Epidermal melanocyte (primary cell): ENCODE data around the gene SCN2B.
A peak's percentile ranks its signal among the peaks of the same experiment; 100 is the strongest.

Experiments used
- DNase-seq: peaks from one replicate; pipeline ENCODE4 v3.0.0; 2011; ENCODE audit warnings: low spot score; ENCODE audit not compliant: insufficient read length

The SCN2B gene

DNA sequence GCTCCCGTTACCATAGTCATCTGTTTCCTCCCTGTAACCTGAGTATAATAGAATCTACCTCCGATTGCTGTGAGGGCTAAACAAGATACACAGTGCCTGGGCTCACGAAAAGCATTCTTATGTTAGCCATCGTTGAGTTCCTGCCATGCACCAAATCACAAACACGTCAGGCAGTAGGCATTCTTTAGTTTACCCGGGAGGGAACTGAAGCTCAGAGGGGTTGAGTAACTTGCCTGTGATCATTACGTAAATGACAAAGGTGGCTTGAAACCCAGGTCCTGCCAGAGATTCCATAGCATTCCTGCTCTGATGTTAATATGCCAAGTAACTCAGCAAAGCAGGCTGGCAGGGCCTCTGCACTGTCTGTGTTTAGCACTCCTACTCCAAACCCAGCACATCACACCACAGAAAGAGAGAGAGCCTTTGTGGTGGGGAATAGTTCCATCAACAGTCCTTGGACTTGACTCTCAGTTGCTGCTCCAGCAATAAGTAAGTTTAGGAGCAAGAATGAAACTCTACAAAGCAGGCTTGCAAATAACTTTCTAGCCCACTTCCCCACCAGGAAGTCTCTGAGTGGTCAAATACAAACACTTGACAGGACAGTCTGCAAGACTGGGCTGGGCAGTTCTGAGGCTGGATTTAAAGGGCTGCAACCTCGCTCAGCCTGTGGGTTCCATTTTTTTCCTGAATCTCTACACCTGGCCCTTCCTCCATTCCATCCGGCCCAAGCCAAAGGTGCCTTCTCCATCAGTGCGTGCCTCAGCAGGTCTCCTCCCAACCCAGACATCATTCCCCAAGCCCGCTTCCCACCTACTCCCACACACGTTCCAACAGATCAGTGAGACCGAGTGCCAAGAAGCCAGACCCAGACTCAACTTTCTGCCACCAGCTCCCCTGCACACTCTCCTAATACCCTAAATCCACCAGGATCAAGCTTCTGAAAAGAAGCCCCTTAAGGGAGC, 1.1 kb downstream of the SCN2B start:
- no peak for DNase-seq

DNA sequence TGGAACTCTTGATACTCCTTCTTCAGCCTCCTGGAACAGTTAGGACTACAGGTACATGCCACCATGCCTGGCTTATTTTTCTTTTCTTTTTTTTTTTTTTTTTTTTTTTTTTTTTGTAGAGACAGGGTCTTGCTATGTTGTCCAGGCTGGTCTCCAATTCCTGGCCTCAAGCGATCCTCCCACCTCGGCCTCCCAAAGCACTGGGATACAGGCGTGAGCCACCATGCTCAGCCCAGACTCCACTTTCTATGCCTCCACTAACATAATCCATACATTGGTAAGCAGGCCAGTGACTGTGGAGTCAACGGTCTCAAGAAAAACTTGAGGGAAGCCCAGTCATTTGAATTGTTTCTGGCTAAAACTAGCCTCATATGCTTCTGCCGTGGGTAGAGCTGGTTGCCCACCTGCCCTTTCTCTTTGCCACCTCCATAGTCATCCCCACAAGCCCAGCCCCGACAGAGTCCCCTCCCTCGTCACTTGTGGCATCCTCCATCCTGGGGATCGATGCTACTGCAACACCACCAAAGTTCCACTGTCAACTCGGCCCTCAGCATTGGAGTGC, 2.4 kb downstream of the SCN2B start:
- DNase-seq = no peak

DNA sequence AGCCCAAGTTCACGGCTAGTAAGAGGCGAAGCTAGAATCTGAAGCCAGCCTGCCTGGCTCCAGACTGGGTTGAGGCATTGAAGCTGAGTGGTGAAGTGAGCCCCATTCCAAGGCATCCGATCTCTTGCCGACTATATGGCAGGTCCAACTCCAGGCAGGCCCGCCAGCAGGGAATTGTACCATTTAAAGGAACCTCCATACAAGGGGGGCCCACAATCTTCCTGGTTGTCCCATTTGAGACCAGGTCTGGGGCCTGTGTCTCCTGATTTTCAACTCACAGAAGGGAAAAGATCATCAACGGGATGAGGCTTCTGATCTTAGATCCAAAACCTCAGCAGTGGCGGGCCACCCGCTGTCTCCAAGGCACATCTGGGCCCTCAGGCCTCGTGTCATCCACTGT, 4.1 kb downstream of the SCN2B start:
- DNase-seq = no peak

DNA sequence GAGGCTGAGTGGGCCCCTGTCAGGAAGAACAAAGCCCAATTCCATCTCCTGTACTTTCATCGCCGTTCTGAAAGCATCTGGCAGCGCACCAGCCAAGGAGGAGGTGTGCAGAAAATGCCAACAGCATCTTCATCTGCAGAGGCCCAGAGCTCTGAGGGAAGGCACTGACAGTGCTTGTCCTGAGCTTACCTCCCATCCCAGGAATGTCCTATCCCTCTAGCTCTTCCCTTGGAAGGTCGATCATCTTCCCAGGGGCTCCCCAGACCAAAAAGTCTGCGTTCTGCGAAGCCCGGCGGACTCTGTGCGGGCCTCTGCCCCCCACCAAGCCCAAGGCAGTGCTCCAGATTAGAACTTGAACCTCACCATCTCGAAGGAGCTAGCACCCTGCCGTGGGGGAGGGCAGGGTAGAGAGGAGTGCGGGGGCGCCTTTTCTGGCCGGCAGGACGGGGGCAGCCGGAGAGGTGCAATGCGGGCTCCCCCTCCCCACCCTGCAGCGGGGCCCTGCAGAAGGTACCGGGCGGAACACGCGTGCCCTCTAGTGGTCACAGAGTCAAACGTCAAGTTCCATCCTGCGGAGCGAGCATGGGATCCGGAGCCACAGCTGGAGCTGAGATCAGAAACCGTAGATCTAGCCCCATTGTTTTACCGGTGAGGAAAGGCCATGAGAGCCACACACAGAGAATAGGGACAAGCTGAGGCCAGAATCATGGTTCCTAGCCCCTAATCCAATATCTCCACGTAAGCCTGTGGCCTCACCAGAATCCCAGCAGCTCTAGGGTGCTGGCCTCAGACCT, 5.0 kb downstream of the SCN2B start:
- DNase-seq = peak; percentile 85

GRCh38 chr11:118170882-118171268, 5.6 kb downstream of the SCN2B start:
- DNase-seq = no peak

DNA sequence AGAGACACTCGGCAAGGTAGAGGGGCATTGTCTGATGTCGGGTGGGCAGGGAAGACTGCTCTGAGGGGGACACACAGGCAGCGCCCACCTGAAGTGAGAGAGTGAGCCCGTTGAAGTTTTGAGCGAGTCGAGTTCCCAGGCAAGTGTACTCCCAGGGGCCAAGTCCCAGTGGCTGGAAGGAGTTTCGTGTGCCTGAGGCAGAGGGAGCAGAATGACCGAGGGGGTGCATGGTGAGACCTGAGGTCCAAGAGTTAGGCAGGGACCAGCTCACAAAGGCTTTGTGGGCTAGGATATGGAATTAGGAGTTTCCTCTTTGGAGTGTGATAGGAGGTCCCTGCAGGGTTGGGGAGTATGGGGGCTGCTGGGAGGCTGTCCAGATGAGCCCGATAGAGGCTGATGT, 6.2 kb downstream of the SCN2B start:
- DNase-seq = no peak

DNA sequence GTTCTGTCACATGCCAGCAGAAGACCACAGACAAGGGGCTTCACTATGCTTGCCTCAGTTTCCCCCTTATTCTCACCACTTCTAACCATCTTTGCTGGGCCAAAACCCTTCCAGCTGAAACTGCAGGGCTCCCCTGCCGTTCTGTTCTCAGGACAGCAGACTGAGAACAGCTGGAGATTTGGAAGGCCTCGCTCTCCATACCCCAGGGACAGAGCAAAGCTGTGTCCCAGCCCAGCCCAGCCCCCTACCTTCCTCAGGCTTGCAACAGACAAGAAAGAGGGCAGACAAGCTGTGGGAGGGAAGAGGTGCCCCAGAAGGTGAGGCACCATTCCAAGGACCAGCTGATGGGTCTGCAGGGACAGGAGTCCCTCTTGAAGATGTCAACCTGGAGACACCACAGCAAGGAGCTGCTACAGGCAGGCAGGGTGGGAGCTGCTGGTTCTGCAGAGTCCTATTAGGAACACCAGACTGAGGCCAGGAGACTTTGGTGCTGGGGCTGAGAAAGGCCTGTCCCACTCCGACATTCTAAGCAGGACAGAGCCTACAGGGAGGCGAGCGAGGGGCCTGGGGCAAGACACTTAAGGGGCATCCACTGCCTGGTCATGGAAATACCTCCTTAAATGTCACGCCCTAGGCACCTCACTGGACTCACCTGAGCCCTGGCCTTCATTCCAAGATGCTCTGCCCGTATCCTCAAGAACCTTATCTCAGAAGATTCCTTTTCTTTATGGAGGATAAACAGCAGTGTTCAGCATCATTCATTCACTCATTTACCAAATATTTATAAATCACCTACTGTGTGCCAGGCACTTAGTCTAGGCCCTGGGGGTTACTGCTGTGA, 6.9 kb downstream of the SCN2B start:
- no peak for DNase-seq

GRCh38 chr11:118168751-118169150, 7.7 kb downstream of the SCN2B start:
- no peak for DNase-seq

- no peak for DNase-seq
These were observed 8.1 kb downstream of the SCN2B start for GRCh38 chr11:118168316-118168715.

DNA sequence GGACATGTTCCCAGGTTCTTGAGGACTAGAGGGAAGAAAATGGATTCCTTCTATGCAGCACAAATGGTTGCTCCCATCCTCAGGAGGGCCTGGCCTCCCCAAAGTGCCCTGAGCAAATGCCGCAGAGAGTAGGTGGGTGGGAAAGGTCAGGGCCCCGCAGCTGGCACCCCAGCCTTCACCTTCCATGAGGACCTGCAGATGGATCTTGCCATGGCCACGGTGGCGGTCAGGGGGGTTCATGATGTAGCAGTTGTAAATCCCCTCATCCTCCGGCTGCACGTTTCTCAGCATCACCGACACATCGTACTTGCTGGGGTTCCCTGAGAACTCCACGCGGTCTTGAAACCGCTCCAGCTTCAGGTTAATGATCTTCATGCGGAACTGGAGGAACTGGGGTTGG, 8.5 kb downstream of the SCN2B start:
- no peak for DNase-seq

DNA sequence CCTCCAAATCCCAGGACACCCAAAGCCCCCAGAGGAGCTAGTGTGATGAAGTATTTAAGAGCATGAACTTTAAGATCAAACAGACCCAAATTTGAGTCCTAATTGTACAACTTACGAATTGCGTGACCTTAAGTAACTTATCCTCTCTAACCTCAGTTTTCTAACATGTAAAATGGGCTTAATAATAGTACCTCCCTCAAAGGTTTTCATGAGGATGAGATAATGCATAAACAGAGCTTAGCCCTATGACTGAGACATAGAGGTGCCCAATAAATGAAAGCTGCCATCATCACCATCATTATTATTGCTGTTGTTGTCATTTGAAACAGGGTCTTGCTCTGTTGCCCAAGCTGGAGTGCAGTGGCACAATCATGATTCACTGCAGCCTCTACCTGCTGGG, 9.2 kb downstream of the SCN2B start:
- DNase-seq = no peak

- no peak for DNase-seq
These were observed 9.8 kb downstream of the SCN2B start for GRCh38 chr11:118166641-118167040.

DNA sequence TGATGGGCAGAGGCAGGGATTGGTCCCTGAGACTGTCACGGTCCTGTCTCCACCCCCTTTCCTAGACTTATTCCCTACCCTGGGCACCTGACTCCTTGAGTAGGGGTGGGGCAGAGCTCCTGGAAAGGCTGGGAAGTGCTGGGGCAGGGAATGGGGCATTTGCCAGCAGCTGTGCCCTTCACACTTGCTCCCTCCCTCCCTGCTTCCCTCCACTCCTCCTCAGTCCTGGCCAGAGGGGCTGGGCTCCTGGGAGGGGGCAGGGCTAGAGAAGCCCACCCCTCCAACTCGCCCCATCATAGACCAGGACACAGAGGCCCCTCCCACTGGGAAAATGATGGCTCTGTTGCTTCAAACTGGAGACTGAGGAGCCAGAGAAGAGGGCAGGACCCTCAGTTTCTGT, 11.6 kb downstream of the SCN2B start:
- DNase-seq = no peak

DNA sequence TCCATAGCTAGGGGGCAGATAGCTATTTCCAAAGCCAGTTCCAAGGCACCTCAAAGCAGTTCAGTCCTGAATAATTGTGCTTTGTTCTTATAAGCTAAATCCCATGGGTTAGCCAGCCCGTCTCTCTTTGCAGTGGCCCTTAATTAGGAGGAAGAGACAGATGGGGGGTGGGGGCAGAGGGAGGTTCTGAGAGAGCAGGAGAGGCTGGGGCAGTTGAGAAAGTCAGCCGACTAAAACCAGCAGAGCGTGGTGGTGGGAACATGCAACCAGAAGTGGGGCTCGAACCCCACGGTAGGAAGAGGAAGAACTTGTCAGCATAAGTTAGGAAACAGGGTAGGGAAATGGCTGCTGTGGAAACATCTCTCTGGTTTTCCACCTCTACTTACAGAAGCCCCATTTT, 12.9 kb downstream of the SCN2B start:
- no peak for DNase-seq

GRCh38 chr11:118162846-118163245, 13.6 kb downstream of the SCN2B start:
- DNase-seq = no peak

DNA sequence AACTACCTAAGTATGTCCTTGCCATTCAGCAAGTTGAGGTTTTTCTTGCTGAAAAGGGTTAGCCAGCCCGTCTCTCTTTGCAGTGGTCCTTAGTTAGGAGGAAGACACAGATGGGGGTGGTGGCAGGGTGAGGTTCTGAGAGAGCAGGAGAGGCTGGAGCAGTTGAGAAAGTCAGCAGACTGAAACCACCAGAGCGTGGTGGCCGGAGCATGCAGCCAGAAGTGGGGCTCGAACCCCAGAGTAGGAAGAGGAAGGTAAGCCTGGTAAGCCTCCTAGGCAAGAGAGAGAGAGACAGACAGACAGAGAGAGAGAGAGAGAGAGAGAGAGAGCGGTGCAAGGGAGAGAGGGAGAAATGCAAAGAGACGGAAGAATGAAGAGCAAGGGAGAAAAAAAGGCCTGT, 14.7 kb downstream of the SCN2B start:
- no peak for DNase-seq

- DNase-seq = no peak
These were observed 19.1 kb downstream of the SCN2B start for GRCh38 chr11:118157186-118157895.

DNA sequence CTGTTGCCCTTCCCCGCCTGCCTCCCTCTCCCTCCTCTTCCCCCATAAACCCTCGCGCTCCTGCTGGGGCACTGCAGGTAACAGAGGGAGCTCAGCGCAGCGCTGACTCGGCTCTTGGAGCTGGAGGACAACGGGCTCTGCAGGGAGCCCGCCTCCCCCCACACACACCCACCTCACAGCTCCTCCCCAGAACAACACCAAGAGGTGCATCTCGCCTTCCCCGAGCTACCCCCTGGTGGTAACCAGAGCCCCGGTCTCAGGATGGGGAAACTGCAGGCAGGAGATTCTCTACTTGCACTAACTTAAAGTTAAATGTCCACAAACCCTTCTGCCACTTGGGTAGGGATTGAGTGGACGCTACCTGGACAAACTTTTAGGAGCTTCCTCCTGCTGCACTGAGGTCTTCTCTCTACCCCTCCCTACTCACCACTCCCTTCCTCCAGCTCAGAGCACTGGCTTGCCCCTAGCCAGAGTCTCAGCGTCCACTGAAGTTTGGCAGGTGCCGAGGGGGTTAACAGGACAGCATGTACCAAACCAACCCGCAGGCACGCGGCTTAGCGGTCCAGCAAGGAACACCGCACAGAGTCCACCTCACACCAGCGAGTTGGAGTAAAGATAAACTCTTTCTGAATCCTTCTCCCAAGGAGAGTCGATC, 19.8 kb downstream of the SCN2B start:
- no peak for DNase-seq

- DNase-seq = no peak
These were observed 20.5 kb downstream of the SCN2B start for GRCh38 chr11:118155776-118156530.
